ENCODE results near the gene CCDC51. TPM values are rescaled to one million over a fixed set of nuclear protein-coding genes. Genes with fewer than 3 reads are reported as not detected.

The CCDC51 gene
- total and polyA plus RNA-seq, 9 of the 15 experiments (the other 6 are each of a cell fraction or from before 2014, with no cell fraction given), result 6.5 to 18.6 (median 15.7) TPM

- TF ChIP-seq REST (IDR thresholded peaks at IDR 0.05; ENCODE audit: borderline replicate concordance) (no peak), REST (CRISPR knock-in tag; IDR thresholded peaks at IDR 0.05; ENCODE audit: low read depth) (no peak), E2F3 (CRISPR knock-in tag; IDR thresholded peaks at IDR 0.05) (no peak), CBX5 (IDR thresholded peaks at IDR 0.05; ENCODE audit: borderline replicate concordance, low read depth) (no peak), EGR1 (conservative IDR thresholded peaks at IDR 0.05) (no peak), MAZ (CRISPR knock-in tag; conservative IDR thresholded peaks at IDR 0.05 in 1 of 2, IDR thresholded peaks at IDR 0.05 in 1 of 2) (peak; percentile 86 to 97), ZBTB17 (CRISPR knock-in tag; IDR thresholded peaks at IDR 0.05) (peak; percentile 80), CREB3L1 (IDR thresholded peaks at IDR 0.05; ENCODE audit: borderline replicate concordance, low read depth) (peak; percentile 44; the same call in 1 of the 2 replicates), TARDBP (IDR thresholded peaks at IDR 0.05) (peak; percentile 57; the same call in 1 of the 2 replicates), ZNF124 (CRISPR knock-in tag; IDR thresholded peaks at IDR 0.05) (no peak), ZFPM2 (CRISPR knock-in tag; IDR thresholded peaks at IDR 0.05) (no peak), HNRNPH1 (optimal IDR thresholded peaks at IDR 0.05; ENCODE audit: low read depth, low read length) (no peak), POLR2AphosphoS5 (IDR thresholded peaks at IDR 0.05; ENCODE audit: control insufficient read depth, insufficient read depth, low read depth, low read length) (peak; percentile 92), HLTF (IDR thresholded peaks at IDR 0.05) (no peak), ID3 (CRISPR knock-in tag; IDR thresholded peaks at IDR 0.05) (no peak), ID3 (tag; IDR thresholded peaks at IDR 0.05) (peak; percentile 54; the same call in 1 of the 2 replicates), EZH2 (IDR thresholded peaks at IDR 0.05; ENCODE audit: borderline replicate concordance, low read depth, low read length) (no peak)
These were observed 6.7 kb upstream of the CCDC51 start, which contains the start of gene ATRIP (continued) for GRCh38 chr3:48446425-48447193.

All from K562 (cell line).